ENCODE measurements around the gene DRC7. TPM values are rescaled to one million over a fixed set of nuclear protein-coding genes. Genes with fewer than 3 reads are reported as not detected.

Gene DRC7
- total RNA-seq, 1 donor from 2014 or later = not detected

DNA sequence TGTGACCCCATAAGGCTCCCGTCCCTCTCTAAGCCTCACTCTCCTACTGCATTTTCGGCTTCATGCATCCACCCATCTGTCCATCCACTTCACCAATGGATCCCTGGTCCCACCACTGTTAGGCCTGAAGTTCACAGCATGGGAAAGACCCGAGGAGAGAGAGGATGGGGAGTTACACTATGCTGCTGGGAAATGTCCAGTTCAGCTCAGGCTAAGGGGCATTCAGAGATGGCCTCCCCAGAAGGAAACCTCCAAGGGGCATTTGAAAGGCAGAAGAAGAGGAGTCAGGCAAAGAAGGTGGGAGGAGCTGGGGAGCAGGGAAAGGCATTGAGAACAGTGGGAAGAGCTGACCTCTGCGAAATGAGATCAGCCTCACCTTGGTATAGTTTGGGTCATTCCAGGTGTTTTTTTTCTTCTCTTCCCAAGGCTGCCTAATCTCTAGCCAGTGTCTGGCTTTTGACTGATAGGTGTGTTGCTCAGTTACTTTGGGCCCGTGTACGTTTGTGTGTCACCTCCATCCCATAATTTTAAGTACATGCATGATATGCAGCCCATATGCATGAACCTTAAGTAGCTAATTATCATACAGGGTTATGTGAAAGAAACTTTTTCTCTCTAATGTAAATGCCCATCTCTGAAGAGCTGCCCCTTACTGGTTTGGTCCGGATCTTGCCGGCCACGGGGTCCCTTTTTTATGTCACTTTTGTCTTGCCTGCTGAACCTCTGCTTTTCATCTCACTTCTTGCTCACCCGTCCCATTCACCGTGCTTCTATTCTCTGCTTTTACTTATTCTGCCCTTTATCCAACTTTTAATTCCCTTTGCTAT, 11.6 kb upstream of the DRC7 start:
- no peak for TF ChIP-seq CTCF (IDR thresholded peaks at IDR 0.05; ENCODE audit: insufficient read depth, low read length, severe bottlenecking)
- DNase-seq (ENCODE audit: low read depth) = no peak
- no peak for FAIRE-seq
- Histone ChIP-seq H3K36me3 (ENCODE audit: control insufficient read depth, insufficient read depth, low read length) (no peaks in the 10 kb centered on the region), H3K27me3 (ENCODE audit: control insufficient read depth, insufficient read depth, low read length) (peaks cover 6% of the 10 kb centered on the region), H3K4me3 (ENCODE audit: low read depth, low read length) (no peak overlapping the region)

GRCh38 chr16:57683636-57684545, 10.7 kb upstream of the DRC7 start:
- TF ChIP-seq CTCF (IDR thresholded peaks at IDR 0.05; ENCODE audit: insufficient read depth, low read length, severe bottlenecking) = no peak
- FAIRE-seq = no peak
- Histone ChIP-seq H3K36me3 (ENCODE audit: control insufficient read depth, insufficient read depth, low read length) (no peaks in the 10 kb centered on the region), H3K4me3 (ENCODE audit: low read depth, low read length) (no peak overlapping the region), H3K27me3 (ENCODE audit: control insufficient read depth, insufficient read depth, low read length) (peaks cover 8% of the 10 kb centered on the region)
- DNase-seq (ENCODE audit: low read depth) = no peak

DNA sequence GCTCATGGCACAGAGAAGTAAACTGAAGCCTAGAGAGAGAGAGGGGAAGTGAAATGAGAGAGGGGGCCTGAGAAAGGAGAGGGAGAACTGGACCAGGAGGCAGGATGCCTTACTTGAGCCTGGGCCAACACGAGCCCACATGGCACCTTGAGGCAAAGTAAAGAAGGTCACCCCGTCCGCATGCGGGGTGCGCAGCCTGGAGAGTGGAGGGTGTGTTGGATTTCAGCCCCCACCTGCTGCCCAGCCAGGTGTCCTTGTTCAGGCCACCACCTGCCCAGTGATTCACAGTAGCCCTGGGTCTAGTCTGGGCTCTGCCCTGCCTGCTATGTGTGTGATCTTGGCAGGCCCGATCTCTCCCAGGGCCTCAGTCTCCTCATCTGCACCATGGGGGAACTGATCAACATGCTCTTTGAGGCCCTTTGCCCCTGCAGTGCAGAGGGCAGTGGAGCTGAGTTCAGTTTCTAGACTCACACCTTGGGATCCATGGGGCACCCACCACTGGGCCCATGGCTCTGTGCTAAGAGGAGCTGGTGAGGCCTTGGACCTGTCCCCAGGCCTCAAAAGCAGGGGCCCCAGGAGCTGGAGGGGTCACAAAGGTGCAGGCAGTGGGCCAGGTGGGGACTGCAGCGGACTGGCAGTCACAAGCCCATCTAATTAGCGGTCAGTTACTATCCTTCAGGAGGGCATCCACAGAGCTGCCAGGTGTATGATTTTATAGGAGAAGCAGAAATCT, 9.8 kb upstream of the DRC7 start:
- no peaks in the 10 kb centered on the region for H3K36me3 ChIP-seq (ENCODE audit: control insufficient read depth, insufficient read depth, low read length)
- no peak for DNase-seq (ENCODE audit: low read depth)
- FAIRE-seq = no peak
- TF ChIP-seq CTCF (IDR thresholded peaks at IDR 0.05; ENCODE audit: insufficient read depth, low read length, severe bottlenecking) = no peak
- peaks cover 7% of the 10 kb centered on the region for H3K27me3 ChIP-seq (ENCODE audit: control insufficient read depth, insufficient read depth, low read length)
- no peak overlapping the region for H3K4me3 ChIP-seq (ENCODE audit: low read depth, low read length)

DNA sequence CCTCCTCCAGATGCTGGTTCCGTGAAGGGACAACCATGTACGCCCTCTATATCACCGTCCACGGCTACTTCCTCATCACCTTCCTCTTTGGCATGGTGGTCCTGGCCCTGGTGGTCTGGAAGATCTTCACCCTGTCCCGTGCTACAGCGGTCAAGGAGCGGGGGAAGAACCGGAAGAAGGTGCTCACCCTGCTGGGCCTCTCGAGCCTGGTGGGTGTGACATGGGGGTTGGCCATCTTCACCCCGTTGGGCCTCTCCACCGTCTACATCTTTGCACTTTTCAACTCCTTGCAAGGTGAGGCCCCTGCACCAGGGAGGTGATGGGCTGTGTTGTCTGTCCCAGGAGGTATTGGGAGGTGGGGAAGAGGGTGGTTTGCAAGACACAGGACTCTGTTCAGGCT, 9.0 kb upstream of the DRC7 start:
- FAIRE-seq (no peak), DNase-seq (ENCODE audit: low read depth) (no peak)
- no peaks in the 10 kb centered on the region for H3K36me3 ChIP-seq (ENCODE audit: control insufficient read depth, insufficient read depth, low read length)
- no peak for TF ChIP-seq CTCF (IDR thresholded peaks at IDR 0.05; ENCODE audit: insufficient read depth, low read length, severe bottlenecking)
- H3K27me3 ChIP-seq (ENCODE audit: control insufficient read depth, insufficient read depth, low read length) = peaks cover 7% of the 10 kb centered on the region
- no peak overlapping the region for H3K4me3 ChIP-seq (ENCODE audit: low read depth, low read length)

GRCh38 chr16:57686577-57686976, 8.0 kb upstream of the DRC7 start:
- Histone ChIP-seq H3K27me3 (ENCODE audit: control insufficient read depth, insufficient read depth, low read length) (peaks cover 6% of the 10 kb centered on the region), H3K36me3 (ENCODE audit: control insufficient read depth, insufficient read depth, low read length) (no peaks in the 10 kb centered on the region), H3K4me3 (ENCODE audit: low read depth, low read length) (no peak overlapping the region)
- no peak for TF ChIP-seq CTCF (IDR thresholded peaks at IDR 0.05; ENCODE audit: insufficient read depth, low read length, severe bottlenecking)
- no peak for DNase-seq (ENCODE audit: low read depth)
- no peak for FAIRE-seq

Data from bronchial epithelial cell (primary cell).